HepG2 (cell line): Measurements from ENCODE around the gene GJA5. TPM values are rescaled to one million over a fixed set of nuclear protein-coding genes. Genes with fewer than 3 reads are reported as not detected.

Experiments
- ATAC-seq: fragments of 200-7000 bp; cut with Tn5 transposase; 3 replicates; pipeline ENCODE4 v1.9.1; 2020; ENCODE audit warnings: mild to moderate bottlenecking, moderate library complexity
- BruUV-seq: library from RNA; stranded (reverse); fragments of 400-500 nt; replicated peaks from 2 replicates; lab custom pipeline; 2021; lab: Mats Ljungman, UMichigan
- CTCF ChIA-PET: fragments of 300-600 bp; formaldehyde crosslinking; extraction: SDS; loops from one replicate; lab custom pipeline; 2021; ENCODE audit warnings: low total read pairs, inconsistent platforms, low intra/inter-chr PET ratio; lab: Yijun Ruan, JAX
- POLR2A ChIA-PET: fragments of 350-600 bp; sonication (Branson Sonifier 250); formaldehyde crosslinking; loops from one replicate; lab custom pipeline; 2020; ENCODE audit warnings: antibody characterized with exemption, inconsistent platforms; lab: Yijun Ruan, JAX
- DNase-seq: peaks from one replicate; pipeline ENCODE4 v3.0.0-alpha.2; 2015; ENCODE audit warnings: low spot score
- FAIRE-seq: peaks from 3 replicates; lab custom pipeline; 2011; peaks lifted over from hg19 to GRCh38; lab: Jason Lieb, UNC
- H2AFZ ChIP-seq: one replicate; pipeline ENCODE4 v1.6.1; 2011; ENCODE audit warnings: low read length, inconsistent platforms
- H3K27ac ChIP-seq: fragments of 300-600 bp; 3 replicates; pipeline ENCODE4 v1.8.0; 2011; ENCODE audit warnings: mixed run types, mild to moderate bottlenecking, mixed read lengths, low read length, inconsistent platforms; ENCODE audit not compliant: insufficient read depth; ENCODE audit errors: extremely low read length
- H3K27me3 ChIP-seq, 2 experiments: fragments of 200-600 bp in 1 of 2; 2 replicates in 1 of 2; 3 replicates in 1 of 2; pipeline versions ENCODE4 v1.6.0 to v1.8.0; 2011; ENCODE audit warnings: low read length in 2 of 2, mild to moderate bottlenecking in 2 of 2, moderate library complexity in 2 of 2, inconsistent platforms in 1 of 2; ENCODE audit not compliant: insufficient read depth in 2 of 2, control insufficient read depth in 1 of 2
- H3K36me3 ChIP-seq, 2 experiments: fragments of 200-600 bp in 1 of 2; replicated peaks in 1 of 2; 2 replicates in 1 of 2; 3 replicates in 1 of 2; pipeline versions ENCODE4 v1.5.1 to v1.8.0; 2011; ENCODE audit warnings: low read length in 2 of 2, inconsistent platforms in 1 of 2; ENCODE audit not compliant: insufficient read depth in 2 of 2, control insufficient read depth in 1 of 2
- H3K4me1 ChIP-seq: 2 replicates; pipeline ENCODE4 v1.5.1; 2012; ENCODE audit warnings: low read length, inconsistent platforms; ENCODE audit not compliant: insufficient read depth
- H3K4me2 ChIP-seq: 2 replicates; pipeline ENCODE4 v1.6.0; 2011; ENCODE audit warnings: low read depth, low read length, inconsistent platforms
- H3K4me3 ChIP-seq, 3 experiments: fragments of 200-600 bp in 1 of 3; sonication (generic), shearing (Covaris generic) in 1 of 3; replicated peaks in 1 of 3; 2 replicates each; pipeline ENCODE4 v1.5.1; 2011 to 2016; ENCODE audit warnings: low read length in 3 of 3, inconsistent platforms in 2 of 3, low read depth in 2 of 3, mild to moderate bottlenecking in 2 of 3, control low read depth in 1 of 3, mixed read lengths in 1 of 3; ENCODE audit not compliant: insufficient read depth in 1 of 3
- H3K79me2 ChIP-seq: one replicate; pipeline ENCODE4 v1.6.1; 2011; ENCODE audit warnings: low read length, inconsistent platforms; ENCODE audit not compliant: insufficient read depth
- H3K9ac ChIP-seq: 2 replicates; pipeline ENCODE4 v1.6.0; 2011; ENCODE audit warnings: mild to moderate bottlenecking, low read depth, low read length, inconsistent platforms; ENCODE audit not compliant: insufficient read depth
- H3K9me3 ChIP-seq: 2 replicates; pipeline ENCODE4 v1.5.1; 2012; ENCODE audit warnings: mild to moderate bottlenecking, low read length
- H4K20me1 ChIP-seq: 2 replicates; pipeline ENCODE4 v1.6.0; 2011; ENCODE audit warnings: inconsistent platforms, mild to moderate bottlenecking, low read length, moderate library complexity; ENCODE audit not compliant: insufficient read depth
- ARNT ChIP-seq: fragments of 450-650 bp; IDR thresholded peaks from 2 replicates; pipeline ENCODE4 v1.6.1; 2017
- ATF7-NPFF ChIP-seq: sonication (generic); formaldehyde crosslinking; IDR thresholded peaks from 2 replicates; pipeline ENCODE4 v1.8.1; 2023; ENCODE audit warnings: mild to moderate bottlenecking, low read depth, missing genetic modification reagents, moderate library complexity
- CENPT ChIP-seq: sonication (generic); formaldehyde crosslinking; IDR thresholded peaks from 2 replicates; pipeline ENCODE4 v1.8.0; 2022; ENCODE audit warnings: low read depth, mild to moderate bottlenecking, moderate library complexity, missing genetic modification reagents
- CHD2 ChIP-seq: IDR thresholded peaks from 2 replicates; pipeline ENCODE4 v1.6.1; 2011; ENCODE audit warnings: low read depth, low read length, improper control_type of control experiment
- ERF ChIP-seq: IDR thresholded peaks from 2 replicates; pipeline ENCODE4 v1.6.1; 2018; ENCODE audit warnings: missing biosample characterization, missing genetic modification reagents
- FOXA1 ChIP-seq, 2 experiments: fragments of 450-650 bp in 1 of 2; sonication (generic) in 1 of 2; formaldehyde crosslinking in 1 of 2; IDR thresholded peaks; 2 replicates each; pipeline versions ENCODE4 v1.4.0 to v1.6.1; 2016 to 2020; ENCODE audit warnings: missing genetic modification reagents in 1 of 2
- GATAD1 ChIP-seq: IDR thresholded peaks from 2 replicates; pipeline ENCODE4 v1.6.1; 2016; ENCODE audit warnings: missing genetic modification reagents, missing compliant biosample characterization
- HDAC2 ChIP-seq: sonication (generic); formaldehyde crosslinking; IDR thresholded peaks from 2 replicates; pipeline ENCODE4 v1.4.0; 2020; ENCODE audit warnings: missing genetic modification reagents
- NFE2 ChIP-seq: sonication (generic); formaldehyde crosslinking; IDR thresholded peaks from 2 replicates; pipeline ENCODE4 v1.4.0; 2020; ENCODE audit warnings: missing genetic modification reagents
- NFYC ChIP-seq: IDR thresholded peaks from 2 replicates; pipeline ENCODE4 v1.6.1; 2016; ENCODE audit warnings: missing genetic modification reagents, missing compliant biosample characterization
- NONO ChIP-seq, 2 experiments: fragments of 450-650 bp in 1 of 2; sonication (generic) in 1 of 2; formaldehyde crosslinking in 1 of 2; IDR thresholded peaks in 1 of 2; conservative IDR thresholded peaks in 1 of 2; 2 replicates each; pipeline versions ENCODE4 v1.6.1 to v1.8.0; 2017 to 2022; ENCODE audit warnings: mild to moderate bottlenecking in 1 of 2, missing genetic modification reagents in 1 of 2, moderate library complexity in 1 of 2
- RBAK ChIP-seq: sonication (generic); formaldehyde crosslinking; IDR thresholded peaks from 2 replicates; pipeline ENCODE4 v1.5.1; 2020; ENCODE audit warnings: mild to moderate bottlenecking, missing genetic modification reagents
- RXRA ChIP-seq: sonication (generic); formaldehyde crosslinking; IDR thresholded peaks from 2 replicates; pipeline ENCODE4 v1.5.1; 2020; ENCODE audit warnings: missing genetic modification reagents
- TGIF2 ChIP-seq: IDR thresholded peaks from 2 replicates; pipeline ENCODE4 v1.6.1; 2016; ENCODE audit warnings: control low read depth, missing compliant biosample characterization
- ZBTB20 ChIP-seq: sonication (generic); formaldehyde crosslinking; IDR thresholded peaks from 2 replicates; pipeline ENCODE4 v1.8.1; 2023; ENCODE audit warnings: missing genetic modification reagents, low read depth, mild to moderate bottlenecking, borderline replicate concordance
- ZFP62 ChIP-seq: sonication (generic); formaldehyde crosslinking; IDR thresholded peaks from 2 replicates; pipeline ENCODE4 v1.4.0; 2020; ENCODE audit warnings: missing genetic modification reagents
- ZNF281 ChIP-seq: sonication (generic); formaldehyde crosslinking; IDR thresholded peaks from 2 replicates; pipeline ENCODE4 v1.4.0; 2020; ENCODE audit warnings: missing genetic modification reagents, borderline replicate concordance
- WGBS: methylation state at CpG from one replicate; pipeline ENCODE4 v1.1.6; 2017; ENCODE audit warnings: low lambda C conversion rate; 5-methylcytosine and 5-hydroxymethylcytosine counted together
- in situ Hi-C: cut with HindIII; loops from 2 replicates; pipeline ENCODE4 v1.10.0; 2017; ENCODE audit warnings: low pct_unique_long_range_greater_than_20kb; ENCODE audit not compliant: extremely low pct_ligation_motif_present
- intact Hi-C: fragments of 100-400 bp; cut with micrococcal nuclease; formaldehyde crosslinking; loops from one replicate; pipeline ENCODE4 v1.10.0; 2022; ENCODE audit not compliant: unreplicated experiment
- polyA plus RNA-seq, 8 experiments: library from polyadenylated mRNA; depleted of rRNA in 3 of 8; stranded (reverse) in 7 of 8; unstranded in 1 of 8; fragments of >200 nt; fragmentation: Illumina TruSeq in 4 of 8; extraction: Trizol in 4 of 8; gene quantifications; 2 replicates each; pipeline versions ENCODE4 v1.2.1 to v1.2.3, GENCODE V29; 2011 to 2016; ENCODE audit warnings: low read depth in 4 of 8, missing spikeins in 1 of 8, mixed read lengths in 1 of 8; ENCODE audit not compliant: insufficient read depth in 1 of 8
- total RNA-seq, 5 experiments: library from RNA; depleted of rRNA; stranded (reverse); fragments of >200 nt; fragmentation: Illumina TruSeq; extraction: Trizol; gene quantifications; 2 replicates each; pipeline ENCODE4 v1.2.3, GENCODE V29; 2016; ENCODE audit warnings: low read depth in 1 of 5

GJA5 gene
- total and polyA plus RNA-seq, 2 of the 13 experiments (the other 11 are each of a cell fraction or from before 2014, with no cell fraction given): not detected

- TF ChIP-seq ZNF281 (CRISPR knock-in tag): no peak
These were observed 5.7 kb downstream of the GJA5 start (continued) for GRCh38 chr1:147754661-147755060.

GRCh38 chr1:147753081-147753480 lies 7.3 kb downstream of the GJA5 start:
- no peak for FAIRE-seq
- POLR2A ChIA-PET: no interaction called here

More at GRCh38 chr1:147753081-147753480, 7.3 kb downstream of the GJA5 start:
- TF ChIP-seq ERF (CRISPR knock-in tag) (no peak), NFE2 (CRISPR knock-in tag) (no peak), GATAD1 (CRISPR knock-in tag) (no peak), RXRA (no peak), ZBTB20 (CRISPR knock-in tag) (no peak), TGIF2 (no peak), CHD2 (no peak), ATF7-NPFF (CRISPR knock-in tag) (no peak), HDAC2 (CRISPR knock-in tag) (no peak), FOXA1 (IDR thresholded peaks at IDR 0.05) (no peak), FOXA1 (CRISPR knock-in tag; IDR thresholded peaks at IDR 0.05) (no peak), ARNT (no peak), ZFP62 (no peak), NONO (IDR thresholded peaks at IDR 0.05) (no peak), NONO (CRISPR knock-in tag; conservative IDR thresholded peaks at IDR 0.05) (no peak), NFYC (CRISPR knock-in tag) (no peak), RBAK (no peak), CENPT (CRISPR knock-in tag) (no peak)
- Histone ChIP-seq H3K9ac (no peak overlapping the region), H3K27me3 (peaks cover 0 to 3% of the 10 kb centered on the region in 2 experiments; a peak in 1 of 5 replicates), H3K36me3 (no peaks in the 10 kb centered on the region), H3K27ac (no peak overlapping the region), H3K79me2 (no peaks in the 10 kb centered on the region), H3K9me3 (no peaks in the 10 kb centered on the region), H3K4me3 (no peak overlapping the region), H2AFZ (no peak overlapping the region), H3K4me2 (no peak overlapping the region), H3K4me1 (peaks cover 17% of the 10 kb centered on the region), H4K20me1 (no peaks in the 10 kb centered on the region)
- ATAC-seq (no peak), DNase-seq (no peak)
- intact Hi-C loops: no loop called here
- BruUV-seq: no TSS peak
- WGBS: 38% methylated on average over 3 of the region's 3 CpGs
- in situ Hi-C loops: no loop called here
- CTCF ChIA-PET: no interaction called here
